HCT116 (cell line): ENCODE results near the gene MAP3K20. TPM values are rescaled to one million over a fixed set of nuclear protein-coding genes. Genes with fewer than 3 reads are reported as not detected.

Source experiments
- ATAC-seq: fragments of 200-7000 bp; cut with Tn5 transposase; 2 replicates; pipeline ENCODE4 v1.9.1; 2020; ENCODE audit warnings: mild to moderate bottlenecking, moderate library complexity
- BruUV-seq: library from RNA; stranded (reverse); fragments of 400-500 nt; replicated peaks from 2 replicates; lab custom pipeline; 2021; lab: Mats Ljungman, UMichigan
- CTCF ChIA-PET: fragments of 300-600 bp; sonication (Branson Sonifier 250); formaldehyde crosslinking; loops from one replicate; lab custom pipeline; 2021; ENCODE audit warnings: antibody characterized with exemption; lab: Charles Lee
- POLR2A ChIA-PET: fragments of 300-600, 350-600 bp; sonication (Branson Sonifier 250); formaldehyde crosslinking; loops from one replicate; lab custom pipeline; 2021; ENCODE audit warnings: antibody characterized with exemption; lab: Charles Lee
- RAD21 ChIA-PET, 2 experiments: fragments of 300-600 bp; sonication (Branson Sonifier 250); formaldehyde crosslinking; loops; one replicate each; lab custom pipeline; 2023; ENCODE audit warnings: low total read pairs in 2 of 2; ENCODE audit not compliant: uncharacterized antibody in 2 of 2, unreplicated experiment in 2 of 2, low non-redundant PET in 1 of 2; lab: Charles Lee
- DNase-seq: peaks from one replicate; pipeline ENCODE4 v3.0.0-alpha.2; 2010; ENCODE audit warnings: low read depth, low spot score
- H2AFZ ChIP-seq: fragments of 200-600 bp; shearing (Covaris generic), sonication (generic); 2 replicates; pipeline ENCODE4 v1.6.1; 2017; ENCODE audit warnings: low read depth, mixed run types, mixed read lengths, antibody characterized with exemption, low read length; ENCODE audit not compliant: poor library complexity, severe bottlenecking
- H3K27ac ChIP-seq: 2 replicates; pipeline ENCODE4 v1.5.1; 2012; ENCODE audit warnings: low read depth, low read length
- H3K27me3 ChIP-seq: fragments of 200-600 bp; sonication (generic); 2 replicates; pipeline ENCODE4 v1.6.1; 2016; ENCODE audit warnings: mixed run types, low read length, mixed read lengths; ENCODE audit not compliant: insufficient read depth
- H3K36me3 ChIP-seq, 2 experiments: fragments of 200-500 bp in 1 of 2; fragments of 200-600 bp in 1 of 2; sonication (Bioruptor generic) in 1 of 2; sonication (generic) in 1 of 2; 2 replicates each; pipeline versions ENCODE4 v1.5.1 to v1.6.1; 2014 to 2016; ENCODE audit warnings: low read length in 2 of 2, inconsistent platforms in 1 of 2, mixed read lengths in 1 of 2, mixed run types in 1 of 2; ENCODE audit not compliant: insufficient read depth in 2 of 2, control insufficient read depth in 1 of 2
- H3K4me1 ChIP-seq, 2 experiments: fragments of 200-600 bp in 1 of 2; sonication (generic) in 1 of 2; 2 replicates each; pipeline versions ENCODE4 v1.5.1 to v1.6.1; 2012 to 2017; ENCODE audit warnings: low read length in 2 of 2, inconsistent platforms in 1 of 2, mild to moderate bottlenecking in 1 of 2, mixed read lengths in 1 of 2, mixed run types in 1 of 2, moderate library complexity in 1 of 2; ENCODE audit not compliant: insufficient read depth in 2 of 2, control insufficient read depth in 1 of 2
- H3K4me2 ChIP-seq: fragments of 200-600 bp; sonication (generic); 2 replicates; pipeline ENCODE4 v1.6.1; 2017; ENCODE audit warnings: mixed run types, low read length, mixed read lengths
- H3K4me3 ChIP-seq, 2 experiments: fragments of 200-600 bp in 1 of 2; sonication (generic) in 1 of 2; replicated peaks in 1 of 2; 2 replicates each; pipeline ENCODE4 v1.5.1; 2011 to 2016; ENCODE audit warnings: low read length in 2 of 2, control low read depth in 1 of 2, low read depth in 1 of 2, mild to moderate bottlenecking in 1 of 2, mixed read lengths in 1 of 2, mixed run types in 1 of 2
- H3K79me2 ChIP-seq: fragments of 200-600 bp; sonication (generic); 2 replicates; pipeline ENCODE4 v1.6.1; 2017; ENCODE audit warnings: mild to moderate bottlenecking, mixed run types, low read length, moderate library complexity, mixed read lengths; ENCODE audit not compliant: insufficient read depth
- H3K9ac ChIP-seq: fragments of 200-600 bp; sonication (generic); 2 replicates; pipeline ENCODE4 v1.6.1; 2016; ENCODE audit warnings: low read length, mixed read lengths
- H3K9me2 ChIP-seq: fragments of 200-600 bp; sonication (generic), shearing (Covaris generic); 2 replicates; pipeline ENCODE4 v1.6.1; 2017; ENCODE audit warnings: mixed run types, mild to moderate bottlenecking, moderate library complexity; ENCODE audit not compliant: insufficient read depth
- H3K9me3 ChIP-seq, 2 experiments: fragments of 200-500 bp in 1 of 2; fragments of 200-600 bp in 1 of 2; sonication (Bioruptor generic) in 1 of 2; sonication (generic) in 1 of 2; 2 replicates each; pipeline ENCODE4 v1.6.1; 2014 to 2017; ENCODE audit warnings: low read length in 2 of 2, mixed read lengths in 2 of 2, inconsistent platforms in 1 of 2, low read depth in 1 of 2, mild to moderate bottlenecking in 1 of 2, mixed run types in 1 of 2, moderate library complexity in 1 of 2; ENCODE audit not compliant: control insufficient read depth in 1 of 2, insufficient read depth in 1 of 2
- H4K20me1 ChIP-seq: fragments of 200-600 bp; sonication (generic), shearing (Covaris generic); 2 replicates; pipeline ENCODE4 v1.6.1; 2017; ENCODE audit warnings: mixed run types, mild to moderate bottlenecking, moderate library complexity; ENCODE audit not compliant: insufficient read depth
- CEBPB ChIP-seq: IDR thresholded peaks from 2 replicates; pipeline ENCODE4 v1.6.1; 2012; ENCODE audit warnings: low read depth
- CTCF ChIP-seq, 3 experiments: fragments of 200-600 bp in 1 of 3; sonication (generic) in 1 of 3; IDR thresholded peaks in 2 of 3; conservative IDR thresholded peaks in 1 of 3; 2 replicates each; pipeline ENCODE4 v1.5.1; 2012 to 2017; ENCODE audit warnings: low read depth in 2 of 3, low read length in 2 of 3, antibody characterized with exemption in 1 of 3, borderline replicate concordance in 1 of 3, control low read depth in 1 of 3, mild to moderate bottlenecking in 1 of 3, mixed read lengths in 1 of 3, mixed run types in 1 of 3, moderate library complexity in 1 of 3; ENCODE audit not compliant: insufficient read depth in 1 of 3
- EGR1 ChIP-seq: IDR thresholded peaks from 2 replicates; pipeline ENCODE4 v1.6.1; 2012; ENCODE audit warnings: low read depth
- EZH2phosphoT487 ChIP-seq: fragments of 200-600 bp; IDR thresholded peaks from 2 replicates; pipeline ENCODE4 v1.6.1; 2018; ENCODE audit warnings: antibody characterized with exemption, borderline replicate concordance
- JUND ChIP-seq: IDR thresholded peaks from 2 replicates; pipeline ENCODE4 v1.6.1; 2012
- MAX ChIP-seq: IDR thresholded peaks from 2 replicates; pipeline ENCODE4 v1.6.1; 2012
- POLR2A ChIP-seq: IDR thresholded peaks from 2 replicates; pipeline ENCODE4 v1.7.0; 2011; ENCODE audit warnings: borderline replicate concordance; ENCODE audit not compliant: insufficient read depth, insufficient read length; ENCODE audit errors: extremely low read depth
- RAD21 ChIP-seq: IDR thresholded peaks from 2 replicates; pipeline ENCODE4 v1.6.1; 2012; ENCODE audit warnings: low read depth, mild to moderate bottlenecking
- SIN3A ChIP-seq: IDR thresholded peaks from 2 replicates; pipeline ENCODE4 v1.6.1; 2012; ENCODE audit warnings: low read depth
- SRF ChIP-seq: IDR thresholded peaks from 2 replicates; pipeline ENCODE4 v1.6.1; 2012; ENCODE audit warnings: low read depth
- TCF7L2 ChIP-seq: IDR thresholded peaks from 2 replicates; pipeline ENCODE4 v1.7.0; 2011; ENCODE audit warnings: borderline replicate concordance, inconsistent platforms; ENCODE audit not compliant: insufficient read depth, insufficient read length; ENCODE audit errors: extremely low read depth
- YY1 ChIP-seq: IDR thresholded peaks from 2 replicates; pipeline ENCODE4 v1.6.1; 2011; ENCODE audit warnings: low read length, low read depth, moderate library complexity, mild to moderate bottlenecking; ENCODE audit not compliant: insufficient replicate concordance; ENCODE audit errors: extremely low read depth
- ZBTB33 ChIP-seq: IDR thresholded peaks from 2 replicates; pipeline ENCODE4 v1.6.1; 2011; ENCODE audit warnings: mild to moderate bottlenecking, low read length, moderate library complexity; ENCODE audit not compliant: insufficient replicate concordance; ENCODE audit errors: extremely low read depth
- intact Hi-C: fragments of 100-400 bp; cut with micrococcal nuclease; formaldehyde crosslinking; loops from 2 replicates; pipeline ENCODE4 v1.10.0; 2022
- total RNA-seq: library from RNA; stranded (reverse); gene quantifications from one replicate; pipeline ENCODE4 v1.2.1, GENCODE V29; 2021; ENCODE audit not compliant: unreplicated experiment
- TF ChIP-seq, protein P1 (sequence below): IDR thresholded peaks from 2 replicates; pipeline ENCODE4 v1.6.1; 2012; ENCODE audit warnings: low read depth

MAP3K20 gene
- total RNA-seq, 1 experiment from 2014 or later = 40.0 TPM

DNA sequence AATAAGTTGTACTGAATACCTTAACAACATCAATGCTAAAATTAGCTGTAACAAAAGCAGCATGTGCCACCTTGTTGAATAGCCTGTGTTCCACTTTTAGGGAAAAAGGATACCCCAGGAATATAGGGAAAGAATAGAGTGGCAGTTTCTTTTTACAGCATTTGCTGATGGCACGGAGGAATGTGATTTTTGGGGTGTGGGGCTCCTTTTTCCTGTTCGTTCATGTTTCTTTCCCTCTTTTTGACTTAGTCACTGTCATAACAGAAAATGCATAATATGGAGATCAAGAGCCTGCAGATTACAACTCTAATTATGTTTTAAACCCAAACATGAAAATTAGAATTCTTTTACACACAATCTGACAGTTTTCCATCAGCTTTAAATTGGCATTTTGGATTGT is 60.4 kb downstream of the MAP3K20 start:
- H4K20me1 ChIP-seq = no peaks in the 10 kb centered on the region
- no peak overlapping the region for H2AFZ ChIP-seq
- TF ChIP-seq JUND (no peak), ZBTB33 (no peak), SRF (no peak), TCF7L2 (no peak), CTCF (IDR thresholded peaks at IDR 0.05 in 2 of 3, conservative IDR thresholded peaks at IDR 0.05 in 1 of 3; ENCODE audit: borderline replicate concordance in 1 of 3, insufficient read depth in 1 of 3, low read depth in 2 of 3, low read length in 2 of 3) (no peak), POLR2A (no peak), SIN3A (no peak), MAX (no peak), RAD21 (no peak), YY1 (no peak), CEBPB (no peak), EZH2phosphoT487 (no peak), EGR1 (no peak)
- TF ChIP-seq, protein P1, sequence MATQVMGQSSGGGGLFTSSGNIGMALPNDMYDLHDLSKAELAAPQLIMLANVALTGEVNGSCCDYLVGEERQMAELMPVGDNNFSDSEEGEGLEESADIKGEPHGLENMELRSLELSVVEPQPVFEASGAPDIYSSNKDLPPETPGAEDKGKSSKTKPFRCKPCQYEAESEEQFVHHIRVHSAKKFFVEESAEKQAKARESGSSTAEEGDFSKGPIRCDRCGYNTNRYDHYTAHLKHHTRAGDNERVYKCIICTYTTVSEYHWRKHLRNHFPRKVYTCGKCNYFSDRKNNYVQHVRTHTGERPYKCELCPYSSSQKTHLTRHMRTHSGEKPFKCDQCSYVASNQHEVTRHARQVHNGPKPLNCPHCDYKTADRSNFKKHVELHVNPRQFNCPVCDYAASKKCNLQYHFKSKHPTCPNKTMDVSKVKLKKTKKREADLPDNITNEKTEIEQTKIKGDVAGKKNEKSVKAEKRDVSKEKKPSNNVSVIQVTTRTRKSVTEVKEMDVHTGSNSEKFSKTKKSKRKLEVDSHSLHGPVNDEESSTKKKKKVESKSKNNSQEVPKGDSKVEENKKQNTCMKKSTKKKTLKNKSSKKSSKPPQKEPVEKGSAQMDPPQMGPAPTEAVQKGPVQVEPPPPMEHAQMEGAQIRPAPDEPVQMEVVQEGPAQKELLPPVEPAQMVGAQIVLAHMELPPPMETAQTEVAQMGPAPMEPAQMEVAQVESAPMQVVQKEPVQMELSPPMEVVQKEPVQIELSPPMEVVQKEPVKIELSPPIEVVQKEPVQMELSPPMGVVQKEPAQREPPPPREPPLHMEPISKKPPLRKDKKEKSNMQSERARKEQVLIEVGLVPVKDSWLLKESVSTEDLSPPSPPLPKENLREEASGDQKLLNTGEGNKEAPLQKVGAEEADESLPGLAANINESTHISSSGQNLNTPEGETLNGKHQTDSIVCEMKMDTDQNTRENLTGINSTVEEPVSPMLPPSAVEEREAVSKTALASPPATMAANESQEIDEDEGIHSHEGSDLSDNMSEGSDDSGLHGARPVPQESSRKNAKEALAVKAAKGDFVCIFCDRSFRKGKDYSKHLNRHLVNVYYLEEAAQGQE = no peak
- no peak overlapping the region for H3K4me3 ChIP-seq
- RAD21 ChIA-PET = no interaction called here
- no peaks in the 10 kb centered on the region for H3K4me1 ChIP-seq
- no peak overlapping the region for H3K9ac ChIP-seq
- CTCF ChIA-PET = no interaction called here
- ATAC-seq (no peak), DNase-seq (no peak)
- no peak overlapping the region for H3K27ac ChIP-seq
- BruUV-seq = no TSS peak
- H3K79me2 ChIP-seq = peaks cover 10% of the 10 kb centered on the region; the same call in 1 of the 2 replicates
- H3K9me3 ChIP-seq = no peaks in the 10 kb centered on the region
- POLR2A ChIA-PET = no interaction called here
- no peaks in the 10 kb centered on the region for H3K9me2 ChIP-seq
- intact Hi-C loops = no loop called here
- no peaks in the 10 kb centered on the region for H3K36me3 ChIP-seq
- H3K27me3 ChIP-seq = no peaks in the 10 kb centered on the region
- H3K4me2 ChIP-seq = no peak overlapping the region
